HG03039 (cell line): Measurements from ENCODE around the gene SMG6.
A peak's percentile ranks its signal among the peaks of the same experiment; 100 is the strongest.
"Not testable (repeated sequence)": the region's sequence is repeated elsewhere in the genome, so short reads cannot be mapped to it uniquely, and the experiment has no call there.

Source experiments
- ATAC-seq: cut with Tn5 transposase; IDR thresholded peaks from one replicate; pipeline ENCODE4 v1.9.1; 2021; ENCODE audit warnings: mild to moderate bottlenecking, moderate library complexity; ENCODE audit not compliant: unreplicated experiment

Gene SMG6

DNA sequence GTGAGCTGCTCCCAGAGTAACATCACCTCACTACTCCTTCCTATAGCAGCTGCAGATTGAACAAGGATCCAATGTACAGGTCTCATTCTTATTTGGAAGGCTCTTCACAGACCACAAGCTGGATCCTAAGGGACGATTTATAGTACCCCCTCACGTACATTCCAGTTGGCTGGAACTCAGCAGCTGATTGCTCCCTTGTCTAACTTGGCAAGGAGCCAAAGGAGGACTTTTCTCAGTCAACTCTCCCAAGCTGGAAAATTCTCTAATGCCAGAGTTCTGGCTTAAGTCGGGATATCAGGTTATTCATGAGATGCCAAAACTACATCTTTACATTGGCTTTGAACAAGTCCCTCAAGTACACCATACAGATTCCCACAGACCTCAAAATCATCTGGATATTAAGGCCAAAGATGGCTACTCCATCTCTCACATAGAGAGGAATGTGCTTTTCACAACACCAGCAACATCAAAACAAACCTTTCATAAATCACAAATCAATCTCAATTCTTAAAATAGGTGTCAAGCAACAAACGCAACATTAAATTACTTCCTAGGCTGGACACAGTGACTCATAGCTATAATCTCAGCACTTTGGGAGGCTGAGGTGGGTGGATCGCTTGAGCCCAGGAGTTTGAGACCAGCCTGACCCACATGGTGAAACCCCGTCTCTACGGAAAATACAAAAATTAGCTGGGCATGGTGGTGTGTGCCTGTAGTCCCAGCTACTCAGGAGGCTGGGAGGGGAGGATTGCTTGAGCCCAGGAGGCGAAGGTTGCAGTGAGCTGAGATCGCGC is 39.3 kb downstream of the SMG6 start:
- no peak for ATAC-seq

DNA sequence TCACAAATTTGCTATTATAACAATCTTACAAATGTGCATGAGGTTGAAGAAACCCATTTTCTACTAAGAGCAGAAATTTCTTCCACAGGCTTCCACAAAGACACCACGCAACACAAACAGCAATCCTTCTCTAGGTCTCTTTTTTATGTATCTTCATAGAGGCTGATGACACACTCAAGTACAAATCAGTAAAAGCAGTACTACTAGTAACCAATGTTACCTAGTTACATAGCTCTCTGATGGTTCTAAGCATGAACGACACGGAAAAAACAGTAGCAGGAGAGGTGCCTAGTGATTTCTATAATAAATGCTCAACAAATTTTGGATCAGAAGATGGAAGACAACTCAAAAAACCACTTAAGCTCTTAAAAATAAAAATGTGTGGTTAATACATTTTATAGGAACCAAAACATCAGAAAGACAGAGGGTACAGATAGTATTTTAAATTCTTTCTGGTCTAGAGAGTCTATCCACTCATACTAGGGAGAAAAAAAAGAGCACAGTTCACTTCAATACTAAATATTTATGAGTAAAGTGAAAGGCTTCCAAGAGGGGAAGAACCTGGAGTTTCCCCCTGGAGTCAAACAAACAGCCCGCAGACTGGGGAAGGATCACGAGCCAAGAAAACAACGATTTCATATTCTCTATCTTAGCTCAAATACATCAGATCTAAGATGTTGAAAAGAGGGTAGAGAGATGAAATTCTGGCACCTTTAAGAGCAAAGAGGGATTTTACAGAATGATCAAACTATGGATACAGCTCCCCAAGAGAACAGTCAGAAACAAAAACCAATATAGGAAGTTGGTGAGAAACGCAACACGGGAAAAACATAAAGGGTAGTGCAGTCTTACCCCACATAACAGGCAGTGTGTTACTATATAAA is 40.2 kb downstream of the SMG6 start:
- ATAC-seq, result no peak

DNA sequence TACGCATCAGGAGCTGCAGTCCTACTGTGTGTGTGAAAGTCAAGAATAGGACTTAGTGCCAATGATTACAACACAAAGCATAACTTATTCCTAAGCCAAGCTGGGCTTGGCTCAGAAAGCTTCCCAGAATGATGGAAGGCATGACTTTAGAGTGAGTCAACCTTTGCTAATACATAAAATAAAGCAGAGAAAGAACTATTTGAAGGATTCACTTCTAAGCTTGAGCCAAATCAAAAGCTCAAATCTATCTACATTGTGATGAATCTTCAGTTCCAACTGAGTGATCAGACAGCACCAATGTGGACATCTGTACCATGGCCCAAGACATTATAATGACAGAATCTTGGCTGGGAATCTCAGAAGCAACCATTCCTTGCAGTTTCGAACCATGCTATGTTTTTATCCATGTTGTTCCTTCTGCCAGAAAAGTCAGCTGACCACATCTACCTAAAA is 41.4 kb downstream of the SMG6 start:
- no peak for ATAC-seq

DNA sequence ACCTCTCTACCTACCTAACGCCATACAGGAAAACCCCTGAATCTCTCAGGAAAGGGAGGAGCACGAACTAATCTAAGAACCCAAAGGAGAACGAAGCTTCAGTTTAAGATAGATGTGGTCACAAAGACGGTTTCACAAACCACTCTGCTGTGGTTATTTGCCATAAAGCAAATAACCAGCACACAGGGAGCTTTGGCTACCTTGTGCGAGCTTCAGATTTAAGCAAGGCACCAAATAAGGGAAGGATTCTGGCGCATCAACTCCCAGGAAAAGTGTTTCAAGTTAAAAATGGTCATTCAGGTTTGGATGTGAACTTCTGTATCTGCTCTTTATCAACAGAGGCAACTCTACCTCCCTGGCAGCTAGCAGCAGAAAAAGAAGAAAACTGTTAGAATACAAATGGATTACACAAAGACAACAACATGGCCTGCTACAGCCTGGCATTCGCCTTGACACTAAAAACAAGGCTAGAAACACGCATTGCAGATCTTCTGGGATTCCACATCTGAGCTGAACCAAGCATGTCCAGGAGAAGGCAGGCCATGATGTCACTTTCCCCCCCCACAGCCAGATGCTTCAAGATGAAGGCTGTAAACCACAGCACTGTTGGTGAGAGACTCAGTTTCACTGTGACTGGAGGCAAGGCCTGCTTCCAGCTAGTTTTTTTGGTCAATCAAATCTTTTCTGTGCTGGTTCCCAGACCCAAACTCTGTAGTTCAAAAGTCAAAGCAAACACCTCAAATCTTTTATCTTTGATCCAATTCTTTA is 43.6 kb downstream of the SMG6 start:
- ATAC-seq, result peak; percentile 56

DNA sequence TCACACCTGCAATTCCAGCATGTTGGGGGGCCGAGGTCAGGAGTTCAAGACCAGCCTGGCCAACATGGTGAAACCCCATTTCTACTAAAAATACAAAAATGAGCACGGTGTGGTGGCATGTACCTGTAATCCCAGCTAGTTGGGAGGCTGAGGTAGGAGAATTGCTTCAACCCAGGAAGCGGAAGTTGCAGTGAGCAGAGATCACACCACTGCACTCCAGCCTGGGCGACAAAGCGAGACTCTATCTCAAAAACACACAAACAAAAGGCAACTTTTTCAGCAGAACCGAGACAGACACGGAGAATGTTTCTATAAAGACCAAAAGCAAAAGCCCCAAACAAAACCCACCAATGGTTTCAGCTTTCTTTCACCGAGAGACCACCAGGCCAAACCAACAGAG is 44.8 kb downstream of the SMG6 start:
- not testable (repeated sequence) for ATAC-seq

DNA sequence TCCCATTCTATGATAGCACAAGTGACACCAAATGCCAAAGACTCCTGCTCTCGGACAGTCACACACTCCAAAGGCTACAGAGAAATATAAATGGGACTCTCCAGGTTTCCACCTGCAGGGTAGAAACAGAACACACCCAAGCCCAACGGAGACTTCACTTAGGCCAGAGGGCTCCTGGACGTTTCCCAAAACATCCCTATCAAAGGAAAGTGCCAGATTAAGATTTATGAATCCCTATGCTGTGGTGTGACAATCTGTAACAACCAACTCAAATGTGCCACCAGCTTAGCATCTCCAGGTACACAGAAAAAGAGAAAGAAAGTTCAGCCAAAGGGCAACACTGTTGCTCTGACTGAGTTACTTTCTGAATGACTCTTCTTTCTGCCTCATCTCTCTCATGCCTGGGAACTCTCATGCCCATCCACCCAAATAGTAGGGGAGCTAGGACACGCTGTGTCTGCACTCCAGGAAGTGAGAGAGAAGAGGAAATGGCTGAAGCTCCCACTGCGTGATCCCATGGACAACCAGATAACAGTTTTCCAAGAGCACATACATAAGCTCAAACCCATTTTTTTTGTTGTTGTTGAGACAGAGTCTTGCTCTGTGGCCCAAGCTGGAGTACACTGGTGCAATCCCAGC is 49.7 kb downstream of the SMG6 start:
- ATAC-seq, result no peak

DNA sequence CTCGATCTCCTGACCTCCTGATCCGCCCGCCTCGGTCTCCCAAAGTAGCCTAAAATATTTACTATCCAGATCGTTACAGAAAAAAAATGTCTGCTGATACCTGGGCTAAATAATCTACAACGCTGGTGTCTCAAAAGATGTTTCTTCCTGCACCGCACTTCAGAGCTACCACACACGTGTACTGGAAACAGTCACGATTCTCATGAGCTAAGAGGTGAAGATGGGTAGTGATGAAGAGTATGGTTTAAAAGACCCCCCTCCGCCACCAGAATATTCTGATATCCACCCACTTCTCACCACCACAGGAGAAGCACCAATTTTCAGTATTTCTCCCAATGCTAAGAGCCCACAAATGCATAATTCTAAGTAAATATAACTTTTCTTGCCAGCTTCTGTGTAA is 50.2 kb downstream of the SMG6 start:
- no peak for ATAC-seq

DNA sequence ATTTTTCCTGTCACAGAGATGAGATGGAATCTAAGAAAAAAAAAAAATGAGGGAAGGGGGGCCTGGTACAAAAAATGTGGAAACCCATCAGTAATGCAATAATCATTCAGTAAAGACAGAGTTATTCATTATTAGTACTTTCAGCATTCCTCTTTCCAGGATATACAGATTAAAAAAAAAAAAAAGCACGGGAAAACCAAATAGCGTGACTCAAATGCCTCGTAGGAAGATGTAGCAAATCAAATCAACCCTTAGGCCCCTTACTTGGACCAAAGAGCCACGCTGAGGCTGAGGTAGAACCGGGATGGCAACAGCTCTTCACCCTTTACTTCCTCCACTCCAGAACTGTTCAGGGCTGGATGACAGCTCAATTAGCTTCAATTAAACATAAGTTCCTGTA is 52.5 kb downstream of the SMG6 start:
- ATAC-seq, result no peak

DNA sequence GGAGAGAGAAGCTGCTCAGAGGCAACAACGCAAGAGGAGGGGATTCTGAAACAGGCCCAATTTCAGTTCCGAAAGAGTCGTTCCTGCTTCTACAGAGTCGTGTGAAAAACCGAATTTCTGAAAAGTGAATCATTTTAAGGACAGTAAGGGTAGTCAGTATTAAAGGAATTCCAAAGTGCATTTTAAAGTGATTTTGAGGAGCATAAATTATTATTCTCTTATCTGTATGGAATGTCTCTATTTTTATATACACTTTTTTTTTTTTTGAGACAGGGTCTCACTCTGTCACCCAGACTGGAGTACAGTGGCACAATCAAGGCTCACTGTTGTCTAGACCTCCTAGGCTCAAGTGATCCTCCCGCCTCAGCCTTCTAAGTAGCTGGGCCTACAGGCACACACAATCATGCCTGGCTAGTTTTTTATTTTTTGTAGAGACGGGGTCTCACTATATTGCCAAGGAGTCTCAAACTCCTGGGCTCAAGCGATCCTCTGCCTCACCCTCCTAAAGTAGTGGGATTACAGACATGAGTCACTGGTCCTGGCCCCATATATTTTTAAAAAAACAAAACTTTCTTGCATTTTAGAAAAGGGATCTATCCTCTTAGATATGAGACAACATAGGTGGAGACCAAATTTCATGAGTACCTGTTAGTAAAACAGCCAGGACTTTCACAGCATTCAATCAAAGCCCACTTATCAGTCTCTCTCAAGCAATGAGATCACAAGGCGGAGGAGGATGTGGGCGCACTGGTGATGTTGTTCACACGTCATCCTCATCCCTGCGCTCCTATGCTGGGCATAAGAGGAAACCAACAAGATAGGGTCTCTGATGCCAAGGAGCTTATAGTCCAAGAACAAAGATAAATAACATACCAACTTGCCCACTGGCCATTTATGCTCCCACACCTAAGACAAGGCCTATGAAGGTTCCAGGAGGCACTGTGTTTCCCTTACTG is 53.2 kb downstream of the SMG6 start:
- no peak for ATAC-seq

DNA sequence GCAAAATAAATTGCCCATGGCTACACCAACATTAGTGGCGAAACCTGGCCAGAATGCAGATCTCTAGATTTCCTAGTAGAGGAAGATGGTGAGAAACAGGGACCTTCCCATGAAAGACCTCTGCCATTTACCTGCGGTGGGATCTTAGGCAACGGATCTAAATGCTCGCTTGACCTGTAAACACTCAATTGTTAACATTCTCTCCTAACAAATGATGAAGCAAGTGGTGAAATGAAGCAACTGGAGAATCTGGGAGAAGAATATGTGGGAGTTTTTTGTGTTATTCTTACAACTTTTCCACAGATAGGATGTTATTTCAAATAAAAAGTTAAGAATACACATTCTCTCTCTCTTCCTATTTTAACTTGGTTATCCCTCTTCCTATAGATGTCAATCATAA is 56.6 kb downstream of the SMG6 start:
- no peak for ATAC-seq

DNA sequence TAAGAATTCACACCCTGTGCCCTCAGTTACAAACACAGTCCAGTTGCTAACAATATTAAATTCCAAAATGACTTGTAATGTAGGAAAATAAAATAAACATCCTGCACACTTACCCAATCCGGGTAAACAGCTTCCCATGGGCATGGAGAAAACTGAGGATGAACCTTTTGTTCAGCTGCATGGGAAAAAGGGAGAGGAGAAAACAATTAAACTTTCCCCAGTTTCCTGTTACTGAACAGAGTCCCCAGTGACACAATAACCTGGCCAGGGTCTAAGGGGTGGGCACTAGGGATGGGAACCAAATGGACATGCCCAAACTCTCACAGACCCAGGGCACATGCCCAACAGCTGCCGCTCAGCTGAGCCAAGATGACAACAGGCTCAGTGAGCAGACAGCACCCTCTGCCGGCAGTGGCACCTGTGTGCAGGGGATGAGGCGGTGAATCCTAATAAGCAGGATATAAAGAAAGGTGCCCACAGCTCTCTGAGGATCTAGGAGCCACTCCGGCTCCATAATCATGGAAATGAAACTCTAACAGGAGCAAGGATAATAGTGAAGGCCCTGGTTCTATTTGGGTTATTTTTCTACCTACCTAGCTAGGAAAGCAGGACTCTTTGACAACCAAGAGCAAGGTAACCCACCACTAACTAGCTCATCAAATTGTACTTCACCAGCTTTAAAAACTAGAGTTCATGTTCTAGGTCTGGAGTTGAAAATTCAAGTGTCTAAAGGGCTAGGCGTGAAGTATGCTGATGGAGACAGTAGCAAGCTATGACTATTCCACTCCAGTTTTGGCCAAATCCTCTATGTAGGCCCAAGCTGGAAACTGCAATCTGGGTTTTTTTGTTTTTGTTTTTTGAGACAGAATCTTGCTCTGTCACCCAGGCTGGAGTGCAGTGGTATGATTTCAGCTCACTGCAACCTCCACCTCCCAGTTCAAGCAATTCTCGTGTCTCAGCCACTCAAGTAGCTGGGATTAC is 58.8 kb downstream of the SMG6 start:
- no peak for ATAC-seq

DNA sequence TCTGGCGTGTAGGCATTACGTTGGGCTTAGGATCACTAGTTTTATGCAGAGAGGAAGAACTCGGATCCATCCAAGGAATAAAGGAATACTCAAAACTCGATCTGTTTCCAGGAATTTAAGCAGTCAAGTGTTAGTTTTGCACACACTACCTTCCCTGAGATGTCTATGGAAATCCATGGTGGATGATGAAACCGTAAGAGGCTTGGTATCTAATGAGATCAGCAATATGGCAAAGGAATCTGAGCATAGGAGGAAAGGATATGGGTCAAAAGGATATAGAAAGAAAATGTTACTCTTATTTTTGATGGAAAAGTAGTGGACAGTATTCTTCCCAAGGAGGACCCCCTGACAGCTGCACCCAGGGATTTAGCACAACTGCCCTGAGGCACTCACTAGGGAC is 59.6 kb downstream of the SMG6 start:
- ATAC-seq, result no peak

DNA sequence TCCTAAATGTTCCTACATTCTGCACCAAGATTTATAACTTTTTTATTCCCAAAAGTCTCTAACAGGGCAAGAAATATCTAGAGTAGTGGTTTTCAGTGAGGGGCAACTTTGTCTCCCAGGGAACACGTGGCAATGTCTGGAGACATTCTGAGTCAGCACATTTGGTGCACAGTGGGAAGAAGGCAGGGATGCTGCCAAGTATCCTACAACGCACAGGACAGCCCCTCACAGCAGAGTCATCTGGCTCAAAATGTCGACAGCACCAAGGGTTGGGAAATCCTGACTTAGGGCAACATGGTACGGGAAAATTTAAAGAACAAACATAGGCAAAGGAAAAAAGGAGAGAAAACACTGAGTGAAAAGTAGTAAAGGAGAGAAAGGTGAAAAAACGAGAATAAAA is 61.8 kb downstream of the SMG6 start:
- ATAC-seq, result no peak

DNA sequence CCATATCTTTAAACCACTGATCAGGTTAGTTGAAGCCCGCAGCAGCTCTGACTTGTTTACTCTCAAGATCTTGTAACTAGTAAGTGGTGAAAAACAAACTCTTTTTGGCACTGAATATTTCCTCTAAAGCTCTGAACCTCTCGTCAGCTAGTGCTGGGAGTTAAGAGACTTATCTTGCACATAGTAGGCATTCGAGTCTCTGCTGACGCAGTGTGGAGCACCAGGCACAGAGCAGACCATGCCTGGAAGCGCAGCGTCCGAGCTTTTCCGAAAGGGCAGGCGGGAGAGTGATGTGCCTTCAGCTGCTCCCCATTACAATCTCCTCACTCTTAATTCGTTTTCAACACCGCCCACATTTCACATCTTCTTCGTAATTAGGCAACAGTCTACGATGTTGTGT is 63.0 kb downstream of the SMG6 start:
- ATAC-seq, result no peak

DNA sequence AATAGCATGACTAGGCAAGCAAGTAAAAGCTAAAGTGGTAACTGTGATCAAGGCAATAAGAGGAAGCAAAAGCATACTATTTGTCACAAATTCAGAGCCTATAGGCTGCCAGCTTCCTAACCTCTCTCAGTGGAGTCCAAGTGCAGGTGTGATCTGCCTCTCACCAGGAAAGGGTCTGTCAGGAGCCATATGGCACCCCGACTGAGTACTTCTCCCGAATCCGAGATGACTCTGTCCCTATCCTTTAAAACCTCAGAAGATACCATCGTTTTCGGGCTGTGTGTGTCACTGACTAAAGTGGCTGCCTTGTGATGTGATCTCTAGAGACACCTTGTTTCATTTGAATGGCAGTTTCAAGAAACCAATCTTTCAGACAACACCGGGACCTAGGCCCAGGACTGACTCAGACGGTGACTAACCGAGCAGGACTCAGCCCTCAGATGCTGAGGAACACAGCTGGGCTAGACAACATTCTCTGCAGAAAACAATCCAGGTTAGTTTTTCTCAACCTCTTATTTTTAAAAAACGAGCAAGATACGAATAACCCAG is 63.6 kb downstream of the SMG6 start:
- ATAC-seq, result peak; percentile 39

DNA sequence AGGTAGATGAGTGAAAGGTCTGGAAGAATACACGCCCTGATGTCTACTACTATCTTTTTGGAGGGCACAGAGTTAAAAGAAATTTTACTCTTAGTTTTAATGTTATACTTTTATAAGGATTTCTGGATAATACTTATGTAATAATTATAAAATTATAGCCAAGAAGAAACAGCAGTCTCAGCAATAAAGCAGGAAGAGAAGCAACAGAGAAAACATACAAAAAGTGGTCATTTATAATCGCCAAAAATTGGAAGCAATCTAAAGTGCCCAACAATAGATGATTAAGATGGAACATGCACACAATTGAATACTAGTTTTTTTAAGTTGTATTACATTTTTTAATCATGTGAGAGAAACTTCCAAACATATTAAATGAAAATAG is 64.4 kb downstream of the SMG6 start:
- ATAC-seq, result no peak

DNA sequence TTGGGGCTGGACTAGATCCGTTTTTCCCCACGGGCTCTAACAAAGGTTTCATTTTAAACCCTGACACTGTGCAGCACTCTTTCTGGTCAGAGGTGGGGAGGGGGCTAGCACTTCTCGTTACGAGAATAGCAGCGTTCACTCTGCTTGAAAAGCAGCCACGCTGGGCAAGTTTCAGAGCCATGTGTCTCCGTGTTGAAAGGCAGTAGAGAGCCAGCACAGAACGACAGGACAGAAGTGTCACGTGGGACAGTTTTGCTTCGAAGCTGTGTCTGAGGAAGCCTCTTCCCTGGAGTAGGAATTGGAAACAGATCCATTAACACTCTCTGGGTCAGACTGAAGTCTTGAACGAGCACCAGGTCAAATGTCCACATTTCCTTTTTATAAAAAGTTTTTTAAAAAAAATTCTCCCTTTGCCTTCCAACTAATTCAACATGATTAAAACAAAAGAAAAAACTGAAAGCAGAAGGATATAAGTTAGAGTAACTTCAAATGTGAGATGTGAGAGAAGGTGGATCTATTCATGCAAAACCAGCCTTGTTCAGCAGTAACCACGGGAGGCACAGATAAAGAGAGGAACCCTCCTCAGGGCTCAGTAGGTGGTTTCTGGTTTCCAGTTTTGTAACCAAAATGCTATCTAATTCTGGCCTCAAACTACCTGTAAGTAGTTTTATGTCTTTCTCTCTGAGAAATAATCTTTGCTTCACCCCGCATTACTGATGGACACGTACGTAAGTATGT is 65.0 kb downstream of the SMG6 start:
- ATAC-seq, result peak; percentile 42

DNA sequence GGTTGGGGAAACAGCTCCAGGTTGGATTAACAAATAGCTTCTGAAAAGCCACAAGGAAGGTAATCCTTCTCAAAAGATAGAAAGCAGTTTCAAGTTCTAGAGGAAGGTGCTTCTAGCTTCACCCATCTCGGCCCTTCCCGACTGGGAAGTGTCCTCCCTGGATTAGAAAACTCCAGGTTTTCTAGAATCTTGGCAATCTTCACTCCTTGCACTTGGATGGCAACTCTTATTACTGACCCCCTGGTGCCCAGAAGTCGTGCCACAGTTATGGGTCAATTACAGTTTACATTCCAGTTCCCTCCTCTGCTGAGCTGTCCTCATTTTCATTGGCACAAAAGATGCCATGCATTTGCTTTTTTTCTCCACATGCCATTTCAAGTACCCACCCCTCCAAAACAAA is 65.6 kb downstream of the SMG6 start:
- no peak for ATAC-seq
